Gastroesophageal sphincter (tissue), 4 donors: ENCODE results near the gene HYI. TPM values are rescaled to one million over a fixed set of nuclear protein-coding genes. Genes with fewer than 3 reads are reported as not detected.

Experiments used
- ATAC-seq: fragments of 150-250 bp; one replicate; pipeline ENCODE4 v1.9.1; 2016; ENCODE audit warnings: mild to moderate bottlenecking, moderate library complexity
- H3K27ac ChIP-seq, 4 donors: fragments of 200-600 bp; sonication (generic) in 3 of 4; 1 replicate in 3 of 4; 2 replicates in 1 of 4; pipeline ENCODE4 v1.5.1; 2016 to 2019
- H3K27me3 ChIP-seq: fragments of 200-600 bp; sonication (generic); one replicate; pipeline ENCODE4 v1.5.1; 2019
- H3K36me3 ChIP-seq, 2 donors: fragments of 200-600 bp; sonication (generic); one replicate each; pipeline ENCODE4 v1.5.1; 2019; ENCODE audit warnings: control low read depth in 1 of 2
- H3K4me1 ChIP-seq, 3 donors: fragments of 200-600 bp; sonication (generic); 1 replicate in 2 of 3; 2 replicates in 1 of 3; pipeline ENCODE4 v1.5.1; 2016 to 2019; ENCODE audit warnings: control low read depth in 2 of 3
- H3K4me3 ChIP-seq, 2 donors: fragments of 200-600 bp; sonication (generic); one replicate each; pipeline ENCODE4 v1.5.1; 2019; ENCODE audit warnings: mild to moderate bottlenecking in 1 of 2, moderate library complexity in 1 of 2
- H3K9me3 ChIP-seq, 3 donors: fragments of 200-600 bp; sonication (generic); one replicate each; pipeline ENCODE4 v1.5.1; 2017 to 2019; ENCODE audit warnings: control low read depth in 2 of 3
- CTCF ChIP-seq, 4 experiments: fragments of 200-600 bp in 2 of 4; fragments of 450-650 bp in 2 of 4; sonication (generic) in 1 of 4; IDR thresholded peaks; one replicate each; pipeline ENCODE4 v1.5.1; 2017 to 2019; ENCODE audit warnings: antibody characterized with exemption in 4 of 4, mild to moderate bottlenecking in 2 of 4, moderate library complexity in 2 of 4
- EP300 ChIP-seq: sonication (generic); formaldehyde crosslinking; IDR thresholded peaks from one replicate; pipeline ENCODE4 v1.6.1; 2017; ENCODE audit warnings: antibody characterized with exemption, mild to moderate bottlenecking
- POLR2A ChIP-seq, 2 donors: fragments of 450-650 bp; IDR thresholded peaks; one replicate each; pipeline ENCODE4 v1.6.1; 2017; ENCODE audit warnings: antibody characterized with exemption in 2 of 2, mild to moderate bottlenecking in 2 of 2, moderate library complexity in 1 of 2
- POLR2AphosphoS5 ChIP-seq: sonication (generic); formaldehyde crosslinking; IDR thresholded peaks from one replicate; pipeline ENCODE4 v1.6.1; 2017; ENCODE audit warnings: antibody characterized with exemption
- WGBS, 2 donors: methylation state at CpG; one replicate each; pipeline ENCODE4 v1.1.5; 2018; ENCODE audit warnings: low coverage in 1 of 2; 5-methylcytosine and 5-hydroxymethylcytosine counted together
- total RNA-seq, 4 donors: library from RNA; depleted of rRNA; stranded (reverse); fragments of >200 nt; gene quantifications; one replicate each; pipeline ENCODE4 v1.1.0, GENCODE V29; 2016

Gene HYI
- total RNA-seq, 4 donors from 2014 or later = 29.4 to 116 (median 50.8) TPM

DNA sequence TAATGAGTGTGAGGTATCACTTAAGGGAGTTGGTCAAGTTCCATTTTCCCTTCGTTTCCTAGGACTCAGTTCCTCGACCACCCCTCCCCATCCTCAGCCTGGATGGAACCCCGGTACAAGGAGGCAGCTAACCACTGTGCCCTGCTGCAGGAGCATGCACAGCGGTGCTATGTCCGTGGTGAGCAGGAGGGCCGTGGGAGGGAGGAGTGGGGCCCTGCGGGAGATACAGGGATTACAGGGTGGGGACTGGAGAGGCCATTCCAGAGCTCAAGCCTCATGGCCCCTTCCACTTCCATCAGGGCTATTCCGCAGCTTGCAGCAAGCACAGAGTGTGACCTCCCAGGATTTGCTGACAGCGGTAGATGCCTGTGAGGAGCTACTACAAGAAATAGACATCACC is 25.8 kb downstream of the HYI start:
- Histone ChIP-seq H3K4me3 (no peak overlapping the region), H3K4me1 (no peaks in the 10 kb centered on the region), H3K36me3 (peaks cover 0 to 100% of the 10 kb centered on the region in 2 donors), H3K27ac (no peak overlapping the region), H3K27me3 (no peaks in the 10 kb centered on the region), H3K9me3 (no peaks in the 10 kb centered on the region)
- 68% methylated on average over 3 of the region's 9 CpGs; no CpG with 5 or more reads in 1 of the 2 donors for WGBS, 2 donors
- TF ChIP-seq POLR2A (IDR thresholded peaks at IDR 0.05) (no peak), POLR2AphosphoS5 (no peak), EP300 (no peak), CTCF (IDR thresholded peaks at IDR 0.05) (no peak)
- no peak for ATAC-seq

- TF ChIP-seq POLR2A (IDR thresholded peaks at IDR 0.05) = no peak
- TF ChIP-seq CTCF (IDR thresholded peaks at IDR 0.05) = no peak
- TF ChIP-seq EP300 = no peak
- WGBS, 2 donors = 79% methylated on average over 8 of the region's 14 CpGs; no CpG with 5 or more reads in 1 of the 2 donors
- Histone ChIP-seq H3K27ac (no peak overlapping the region), H3K4me3 (no peak overlapping the region), H3K27me3 (no peaks in the 10 kb centered on the region), H3K9me3 (no peaks in the 10 kb centered on the region), H3K36me3 (peaks cover 0 to 100% of the 10 kb centered on the region in 2 donors), H3K4me1 (no peaks in the 10 kb centered on the region)
- no peak for ATAC-seq
These were observed 26.2 kb downstream of the HYI start for GRCh38 chr1:43427524-43427923.

DNA sequence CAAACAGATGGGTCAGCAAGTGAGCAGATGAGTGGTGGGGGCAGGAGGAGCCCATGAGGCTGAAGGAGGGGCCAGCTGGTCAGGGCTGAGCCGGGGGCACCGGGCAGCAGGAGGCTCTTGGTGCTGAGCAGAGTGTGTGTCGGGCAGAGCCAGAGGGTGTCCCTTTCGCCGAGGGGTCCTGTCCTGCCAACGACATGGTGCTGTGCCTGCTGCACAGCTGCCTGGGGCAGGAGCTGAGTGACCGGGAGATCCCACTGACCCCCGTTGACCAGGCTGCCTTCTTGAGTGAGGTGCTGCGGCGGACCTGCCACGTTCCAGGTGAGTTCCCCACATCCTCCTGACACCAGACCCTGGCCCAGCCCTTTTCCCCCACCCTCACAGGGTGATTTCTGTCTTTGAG is 27.5 kb downstream of the HYI start:
- Histone ChIP-seq H3K27ac (no peak overlapping the region), H3K9me3 (no peaks in the 10 kb centered on the region), H3K27me3 (no peaks in the 10 kb centered on the region), H3K4me1 (no peaks in the 10 kb centered on the region), H3K36me3 (peaks cover 0 to 100% of the 10 kb centered on the region in 2 donors), H3K4me3 (no peak overlapping the region)
- WGBS, 2 donors = 86 to 89% methylated on average over 5 to 6 of the region's 11 CpGs
- TF ChIP-seq CTCF (IDR thresholded peaks at IDR 0.05) (no peak), POLR2A (IDR thresholded peaks at IDR 0.05) (no peak), EP300 (no peak), POLR2AphosphoS5 (no peak)
- ATAC-seq = no peak

DNA sequence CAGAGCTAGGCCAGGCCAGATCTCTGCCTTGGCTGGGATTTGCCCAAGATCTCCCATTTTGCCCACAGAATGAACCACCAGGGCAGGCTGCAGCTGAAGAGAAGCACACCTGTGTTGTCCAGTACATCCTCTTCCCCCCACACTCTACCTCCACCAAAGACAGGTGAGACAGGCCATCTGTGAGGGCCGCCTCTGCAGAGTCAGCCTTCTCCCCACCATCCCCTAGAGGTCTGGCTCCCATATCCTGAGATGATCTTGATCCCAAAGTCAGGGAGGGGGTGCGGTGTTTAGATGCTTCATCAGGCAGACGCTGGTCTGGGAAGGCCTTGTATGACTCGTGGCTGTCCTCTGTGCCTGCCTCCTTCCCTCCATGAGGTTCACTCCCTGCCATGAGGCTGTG is 28.7 kb downstream of the HYI start:
- ATAC-seq = no peak
- Histone ChIP-seq H3K4me3 (no peak overlapping the region), H3K9me3 (no peaks in the 10 kb centered on the region), H3K27me3 (no peaks in the 10 kb centered on the region), H3K36me3 (peaks cover 2 to 100% of the 10 kb centered on the region in 2 donors), H3K27ac (no peak overlapping the region), H3K4me1 (no peaks in the 10 kb centered on the region)
- WGBS, 2 donors = 50 to 100% methylated on average over 1 to 2 of the region's 4 CpGs
- no peak for TF ChIP-seq POLR2AphosphoS5
- no peak for TF ChIP-seq POLR2A (IDR thresholded peaks at IDR 0.05)
- no peak for TF ChIP-seq EP300
- TF ChIP-seq CTCF (IDR thresholded peaks at IDR 0.05) = no peak

- TF ChIP-seq EP300 (no peak), POLR2AphosphoS5 (no peak), CTCF (IDR thresholded peaks at IDR 0.05) (no peak), POLR2A (IDR thresholded peaks at IDR 0.05) (no peak)
- H3K4me3 ChIP-seq = no peak overlapping the region
- peak; percentile 15 for ATAC-seq
- no peaks in the 10 kb centered on the region for H3K27me3 ChIP-seq
- 89 to 92% methylated on average over 16 to 18 of the region's 23 CpGs for WGBS, 2 donors
- H3K9me3 ChIP-seq = no peaks in the 10 kb centered on the region
- H3K27ac ChIP-seq = no peak overlapping the region
- H3K36me3 ChIP-seq = peaks cover 2 to 100% of the 10 kb centered on the region in 2 donors
- no peaks in the 10 kb centered on the region for H3K4me1 ChIP-seq
These were observed 29.8 kb downstream of the HYI start for GRCh38 chr1:43423672-43424550.
